Measurements from ENCODE around the gene IDH3B.

The IDH3B gene

DNA sequence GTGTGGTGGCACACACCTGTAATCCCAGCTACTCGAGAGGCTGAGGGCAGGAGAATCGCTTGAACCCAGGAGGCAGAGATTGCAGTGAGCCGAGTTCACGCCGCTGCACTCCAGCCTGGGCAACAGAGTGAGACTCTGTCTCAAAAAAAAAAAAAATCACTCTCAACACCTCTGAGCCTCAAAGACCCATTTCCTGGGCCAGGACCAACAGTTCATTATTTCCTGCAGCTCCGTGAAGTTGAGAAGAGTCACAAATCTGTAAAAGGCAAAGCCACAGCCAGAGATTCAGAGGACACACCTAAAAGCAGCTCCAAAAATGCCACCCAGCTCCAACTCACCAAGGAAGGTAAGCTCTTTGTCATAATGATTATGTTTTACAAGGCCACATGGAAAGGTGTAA is 26.8 kb downstream of the IDH3B start:
- Histone ChIP-seq H3K79me2 (ENCODE audit: insufficient read depth, low read depth) (no peaks in the 10 kb centered on the region), H3K9ac (no peak overlapping the region), H3K4me3 (IDR thresholded peaks at IDR 0.05; ENCODE audit: insufficient read depth, low read depth, low read length) (no peak overlapping the region), H2AFZ (ENCODE audit: low read depth) (no peak overlapping the region), H3K27ac (no peak overlapping the region), H3K4me1 (ENCODE audit: low read depth, poor library complexity, severe bottlenecking) (no peaks in the 10 kb centered on the region), H3K27me3 (ENCODE audit: insufficient read depth, low read depth) (no peaks in the 10 kb centered on the region), H3K36me3 (ENCODE audit: insufficient read depth) (no peaks in the 10 kb centered on the region), H3K4me2 (no peak overlapping the region), H4K20me1 (ENCODE audit: insufficient read depth) (no peaks in the 10 kb centered on the region)
- TF ChIP-seq, protein P1, sequence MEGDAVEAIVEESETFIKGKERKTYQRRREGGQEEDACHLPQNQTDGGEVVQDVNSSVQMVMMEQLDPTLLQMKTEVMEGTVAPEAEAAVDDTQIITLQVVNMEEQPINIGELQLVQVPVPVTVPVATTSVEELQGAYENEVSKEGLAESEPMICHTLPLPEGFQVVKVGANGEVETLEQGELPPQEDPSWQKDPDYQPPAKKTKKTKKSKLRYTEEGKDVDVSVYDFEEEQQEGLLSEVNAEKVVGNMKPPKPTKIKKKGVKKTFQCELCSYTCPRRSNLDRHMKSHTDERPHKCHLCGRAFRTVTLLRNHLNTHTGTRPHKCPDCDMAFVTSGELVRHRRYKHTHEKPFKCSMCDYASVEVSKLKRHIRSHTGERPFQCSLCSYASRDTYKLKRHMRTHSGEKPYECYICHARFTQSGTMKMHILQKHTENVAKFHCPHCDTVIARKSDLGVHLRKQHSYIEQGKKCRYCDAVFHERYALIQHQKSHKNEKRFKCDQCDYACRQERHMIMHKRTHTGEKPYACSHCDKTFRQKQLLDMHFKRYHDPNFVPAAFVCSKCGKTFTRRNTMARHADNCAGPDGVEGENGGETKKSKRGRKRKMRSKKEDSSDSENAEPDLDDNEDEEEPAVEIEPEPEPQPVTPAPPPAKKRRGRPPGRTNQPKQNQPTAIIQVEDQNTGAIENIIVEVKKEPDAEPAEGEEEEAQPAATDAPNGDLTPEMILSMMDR (conservative IDR thresholded peaks at IDR 0.05; ENCODE audit: low read depth, low read length): no peak

DNA sequence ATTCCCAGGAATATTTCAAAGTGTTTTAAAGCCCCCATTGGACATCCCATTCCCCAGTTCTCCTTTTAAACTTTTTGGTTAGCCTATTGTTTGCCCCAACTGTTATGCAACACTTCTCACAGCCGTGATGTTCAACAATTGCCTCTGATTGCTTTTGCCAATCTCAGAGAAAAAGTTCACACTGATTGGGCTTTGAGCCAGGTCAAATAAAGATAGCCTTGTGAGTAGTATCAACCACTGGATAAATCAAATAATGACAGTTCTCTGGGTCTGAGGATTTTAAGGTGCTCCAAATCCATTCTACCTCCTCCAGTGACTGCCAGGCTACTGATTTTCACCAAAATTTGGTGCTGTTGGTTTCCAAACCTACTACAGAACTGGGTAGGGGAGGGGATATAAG is 30.6 kb downstream of the IDH3B start:
- Histone ChIP-seq H3K27me3 (ENCODE audit: insufficient read depth, low read depth) (no peaks in the 10 kb centered on the region), H3K4me3 (IDR thresholded peaks at IDR 0.05; ENCODE audit: insufficient read depth, low read depth, low read length) (no peak overlapping the region), H3K4me2 (no peak overlapping the region), H3K36me3 (ENCODE audit: insufficient read depth) (no peaks in the 10 kb centered on the region), H3K9ac (no peak overlapping the region), H3K79me2 (ENCODE audit: insufficient read depth, low read depth) (no peaks in the 10 kb centered on the region), H2AFZ (ENCODE audit: low read depth) (no peak overlapping the region), H3K4me1 (ENCODE audit: low read depth, poor library complexity, severe bottlenecking) (no peaks in the 10 kb centered on the region), H4K20me1 (ENCODE audit: insufficient read depth) (no peaks in the 10 kb centered on the region), H3K27ac (no peak overlapping the region)
- TF ChIP-seq, protein P1 (conservative IDR thresholded peaks at IDR 0.05; ENCODE audit: low read depth, low read length): no peak

DNA sequence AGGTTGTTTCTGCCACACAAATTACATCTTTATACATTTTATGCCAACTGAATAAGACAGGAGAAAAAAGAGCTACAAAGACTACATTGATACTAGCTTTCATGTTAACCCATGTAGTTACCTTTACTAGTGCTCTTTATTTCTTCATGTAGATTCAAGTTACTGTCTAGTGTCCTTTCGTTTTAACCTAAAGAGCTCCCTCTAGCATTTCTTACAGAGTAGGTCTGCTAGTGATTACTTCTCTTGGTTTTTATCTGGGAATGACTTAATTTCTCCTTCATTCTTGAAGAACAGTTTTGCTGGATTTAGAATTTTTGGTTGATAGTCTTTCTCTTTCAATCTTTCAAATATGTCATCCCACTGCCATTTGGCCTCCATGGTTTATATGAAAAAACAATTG is 32.8 kb downstream of the IDH3B start:
- Histone ChIP-seq H3K4me2 (no peak overlapping the region), H2AFZ (ENCODE audit: low read depth) (no peak overlapping the region), H3K4me1 (ENCODE audit: low read depth, poor library complexity, severe bottlenecking) (no peaks in the 10 kb centered on the region), H4K20me1 (ENCODE audit: insufficient read depth) (no peaks in the 10 kb centered on the region), H3K9ac (no peak overlapping the region), H3K27me3 (ENCODE audit: insufficient read depth, low read depth) (no peaks in the 10 kb centered on the region), H3K4me3 (IDR thresholded peaks at IDR 0.05; ENCODE audit: insufficient read depth, low read depth, low read length) (no peak overlapping the region), H3K79me2 (ENCODE audit: insufficient read depth, low read depth) (no peaks in the 10 kb centered on the region), H3K27ac (no peak overlapping the region), H3K36me3 (ENCODE audit: insufficient read depth) (no peaks in the 10 kb centered on the region)
- TF ChIP-seq, protein P1 (conservative IDR thresholded peaks at IDR 0.05; ENCODE audit: low read depth, low read length): no peak

DNA sequence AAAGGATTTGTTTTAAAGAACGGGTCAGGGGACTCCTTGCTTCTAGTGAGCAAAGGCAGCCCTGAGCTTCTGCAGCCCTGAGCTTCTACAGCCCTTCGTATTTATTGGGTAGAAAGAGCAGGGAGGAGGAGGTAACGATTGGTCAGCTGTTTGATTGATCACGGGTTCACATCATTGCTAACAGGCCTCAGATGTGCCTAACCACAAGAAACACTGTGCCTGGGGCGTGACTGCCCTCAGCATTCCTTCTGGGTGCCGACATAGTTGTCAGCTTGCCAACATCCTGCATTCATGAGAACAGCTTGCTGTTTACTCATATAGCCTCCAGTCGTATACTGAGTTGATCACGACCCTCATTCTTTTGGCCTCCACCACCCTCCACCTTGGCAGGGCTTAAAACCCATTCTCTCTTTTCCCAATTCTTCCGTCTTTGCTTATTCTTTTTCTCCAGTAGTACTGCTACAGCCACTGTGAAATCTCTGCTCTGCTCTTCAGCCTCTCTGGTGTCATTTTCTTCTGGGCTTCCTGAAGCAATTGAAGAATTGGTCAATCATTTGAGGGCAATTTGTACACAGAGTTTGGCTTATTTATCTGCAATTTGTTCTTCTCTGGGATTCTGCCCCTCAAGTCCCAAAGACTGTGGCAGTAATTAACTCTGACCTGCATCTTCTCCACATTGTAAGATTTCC is 37.0 kb downstream of the IDH3B start:
- Histone ChIP-seq H3K4me1 (ENCODE audit: low read depth, poor library complexity, severe bottlenecking) (no peaks in the 10 kb centered on the region), H3K4me3 (IDR thresholded peaks at IDR 0.05; ENCODE audit: insufficient read depth, low read depth, low read length) (no peak overlapping the region), H3K27ac (no peak overlapping the region), H4K20me1 (ENCODE audit: insufficient read depth) (no peaks in the 10 kb centered on the region), H2AFZ (ENCODE audit: low read depth) (no peak overlapping the region), H3K9ac (no peak overlapping the region), H3K79me2 (ENCODE audit: insufficient read depth, low read depth) (no peaks in the 10 kb centered on the region), H3K4me2 (no peak overlapping the region), H3K36me3 (ENCODE audit: insufficient read depth) (no peaks in the 10 kb centered on the region), H3K27me3 (ENCODE audit: insufficient read depth, low read depth) (no peaks in the 10 kb centered on the region)
- TF ChIP-seq, protein P1 (conservative IDR thresholded peaks at IDR 0.05; ENCODE audit: low read depth, low read length): no peak

Data from KMS-11 (cell line).